ENCODE data around the gene TLCD1.

Gene TLCD1

GRCh38 chr17:28759256-28759865 is 33.3 kb upstream of the TLCD1 start:
- no peak overlapping the region for H3K9ac ChIP-seq (ENCODE audit: insufficient read length)
- no peak for DNase-seq (ENCODE audit: low read depth, low spot score)
- no peak overlapping the region for H3K27ac ChIP-seq

GRCh38 chr17:28758411-28759121 is 32.5 kb upstream of the TLCD1 start:
- no peak for TF ChIP-seq FOXP2 (optimal IDR thresholded peaks at IDR 0.05; ENCODE audit: control extremely low read depth, extremely low read length, insufficient read depth)
- TF ChIP-seq EZH2 (IDR thresholded peaks at IDR 0.05): no peak
- TF ChIP-seq POLR2AphosphoS5 (IDR thresholded peaks at IDR 0.05; ENCODE audit: borderline replicate concordance, low read depth, low read length): no peak
- no peaks in the 10 kb centered on the region for H3K9me3 ChIP-seq (ENCODE audit: low read depth, low read length)
- no peak overlapping the region for H3K9ac ChIP-seq (ENCODE audit: insufficient read length)
- H3K36me3 ChIP-seq (ENCODE audit: insufficient read depth, low read length): peaks cover 23% of the 10 kb centered on the region; the same call in 1 of the 2 replicates
- no peak overlapping the region for H3K27ac ChIP-seq
- H3K4me3 ChIP-seq: no peak overlapping the region
- DNase-seq (ENCODE audit: low read depth, low spot score): no peak

More at GRCh38 chr17:28759256-28759865, 33.3 kb upstream of the TLCD1 start:
- no peak overlapping the region for H3K4me3 ChIP-seq
- H3K9me3 ChIP-seq (ENCODE audit: low read depth, low read length): no peaks in the 10 kb centered on the region
- no peak for TF ChIP-seq EZH2 (IDR thresholded peaks at IDR 0.05)
- no peak for TF ChIP-seq FOXP2 (optimal IDR thresholded peaks at IDR 0.05; ENCODE audit: control extremely low read depth, extremely low read length, insufficient read depth)
- no peak for TF ChIP-seq POLR2AphosphoS5 (IDR thresholded peaks at IDR 0.05; ENCODE audit: borderline replicate concordance, low read depth, low read length)
- H3K36me3 ChIP-seq (ENCODE audit: insufficient read depth, low read length): peaks cover 23% of the 10 kb centered on the region; the same call in 1 of the 2 replicates

- Histone ChIP-seq H3K9me3 (ENCODE audit: low read depth, low read length) (no peaks in the 10 kb centered on the region), H3K9ac (ENCODE audit: insufficient read length) (no peak overlapping the region), H3K36me3 (ENCODE audit: insufficient read depth, low read length) (peaks cover 27% of the 10 kb centered on the region; the same call in 1 of the 2 replicates), H3K4me3 (no peak overlapping the region), H3K27ac (peak overlapping the region; percentile 49; the same call in 1 of the 2 replicates)
- TF ChIP-seq EZH2 (IDR thresholded peaks at IDR 0.05) (no peak), FOXP2 (optimal IDR thresholded peaks at IDR 0.05; ENCODE audit: control extremely low read depth, extremely low read length, insufficient read depth) (no peak), POLR2AphosphoS5 (IDR thresholded peaks at IDR 0.05; ENCODE audit: borderline replicate concordance, low read depth, low read length) (no peak)
- no peak for DNase-seq (ENCODE audit: low read depth, low spot score)
Observed at GRCh38 chr17:28756049-28756804, 30.2 kb upstream of the TLCD1 start.

- no peaks in the 10 kb centered on the region for H3K9me3 ChIP-seq (ENCODE audit: low read depth, low read length)
- no peak overlapping the region for H3K27ac ChIP-seq
- TF ChIP-seq EZH2 (IDR thresholded peaks at IDR 0.05) (no peak), FOXP2 (optimal IDR thresholded peaks at IDR 0.05; ENCODE audit: control extremely low read depth, extremely low read length, insufficient read depth) (no peak), POLR2AphosphoS5 (IDR thresholded peaks at IDR 0.05; ENCODE audit: borderline replicate concordance, low read depth, low read length) (no peak)
- no peak overlapping the region for H3K4me3 ChIP-seq
- no peak for DNase-seq (ENCODE audit: low read depth, low spot score)
- no peak overlapping the region for H3K9ac ChIP-seq (ENCODE audit: insufficient read length)
- peaks cover 32% of the 10 kb centered on the region for H3K36me3 ChIP-seq (ENCODE audit: insufficient read depth, low read length)
Observed at GRCh38 chr17:28755486-28755885, 29.5 kb upstream of the TLCD1 start.

DNA sequence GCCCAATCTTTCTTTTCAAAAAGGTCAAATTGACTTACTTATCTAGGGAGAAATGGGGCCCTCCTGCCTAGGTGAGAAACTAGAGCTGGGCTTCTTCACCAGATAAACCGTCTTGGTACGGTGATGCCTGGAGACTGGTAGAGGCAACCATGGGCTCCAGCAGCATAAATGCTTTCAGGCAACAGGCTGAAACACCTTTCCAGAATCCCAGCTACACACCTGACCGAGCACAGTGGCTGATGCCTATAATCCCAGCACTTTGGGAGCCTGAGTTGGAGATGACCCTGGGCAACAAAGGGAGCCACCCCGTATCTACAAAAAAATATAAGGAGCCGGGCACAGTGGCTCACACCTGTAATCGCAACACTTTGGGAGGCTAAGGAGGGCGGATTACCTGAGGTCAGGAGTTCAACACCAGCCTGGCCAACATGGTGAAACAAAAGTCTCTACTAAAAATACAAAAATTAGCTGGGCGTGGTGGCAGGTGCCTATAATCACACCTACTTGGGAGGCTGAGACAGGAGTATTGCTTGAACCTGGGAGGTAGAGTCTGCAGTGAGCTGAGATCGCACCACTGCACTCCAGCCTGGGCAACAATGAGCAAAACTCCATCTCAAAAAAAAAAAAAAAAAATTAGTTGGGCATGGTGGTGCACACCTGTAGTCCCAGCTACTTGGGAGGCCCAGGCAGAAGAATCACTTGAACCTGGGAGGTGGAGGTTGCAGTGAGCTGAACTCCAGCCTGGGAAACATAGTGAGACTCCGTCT is 25.8 kb upstream of the TLCD1 start:
- Histone ChIP-seq H3K36me3 (ENCODE audit: insufficient read depth, low read length) (peaks cover 50% of the 10 kb centered on the region), H3K9ac (ENCODE audit: insufficient read length) (no peak overlapping the region), H3K4me3 (no peak overlapping the region), H3K9me3 (ENCODE audit: low read depth, low read length) (no peaks in the 10 kb centered on the region), H3K27ac (no peak overlapping the region)
- TF ChIP-seq FOXP2 (optimal IDR thresholded peaks at IDR 0.05; ENCODE audit: control extremely low read depth, extremely low read length, insufficient read depth) (no peak), EZH2 (IDR thresholded peaks at IDR 0.05) (no peak), POLR2AphosphoS5 (IDR thresholded peaks at IDR 0.05; ENCODE audit: borderline replicate concordance, low read depth, low read length) (no peak)
- no peak for DNase-seq (ENCODE audit: low read depth, low spot score)

DNA sequence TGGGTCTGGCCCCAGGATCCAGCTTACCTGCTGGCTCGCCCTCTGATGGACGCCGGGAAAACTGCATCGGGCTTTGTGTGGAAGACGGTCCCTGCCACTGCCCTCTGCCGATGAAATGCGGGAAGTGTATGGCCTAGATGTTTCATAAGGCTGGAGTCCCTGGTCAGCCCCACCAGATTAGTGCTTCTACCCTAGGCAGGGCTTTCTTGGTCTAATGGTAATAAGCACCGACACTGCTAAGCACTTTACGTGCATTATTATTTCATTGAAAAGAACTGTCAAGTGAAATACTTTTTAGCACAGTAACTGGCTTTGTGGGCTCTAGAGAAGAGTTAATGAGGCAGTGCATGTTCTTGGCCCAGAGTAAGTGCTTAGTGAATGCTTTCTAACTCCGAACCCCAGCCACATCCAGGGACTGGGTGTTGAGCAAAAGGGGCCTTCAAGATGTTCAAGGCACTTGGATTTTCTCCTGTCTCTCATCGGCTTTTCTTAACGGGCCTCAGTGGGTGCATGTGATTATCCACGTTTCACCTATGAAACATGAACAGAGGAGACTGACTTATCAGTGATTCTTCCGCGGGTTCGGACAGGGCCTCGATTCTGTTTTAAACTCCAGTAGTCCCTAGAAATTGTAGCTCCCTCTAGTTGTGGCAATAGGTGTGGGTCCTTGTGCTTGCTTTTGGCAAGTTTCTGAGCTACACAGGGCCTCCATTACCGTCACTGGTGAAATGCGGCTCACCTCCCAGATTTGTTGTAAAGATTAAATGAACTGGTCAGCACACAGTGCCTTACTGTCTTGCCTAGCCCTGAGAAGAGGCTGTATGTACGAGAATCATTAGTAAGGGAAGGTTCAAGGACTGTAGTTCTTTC is 24.4 kb upstream of the TLCD1 start:
- H3K9ac ChIP-seq (ENCODE audit: insufficient read length): no peak overlapping the region
- no peak overlapping the region for H3K4me3 ChIP-seq
- peak overlapping the region; percentile 66 for H3K27ac ChIP-seq
- peaks cover 60% of the 10 kb centered on the region for H3K36me3 ChIP-seq (ENCODE audit: insufficient read depth, low read length)
- no peaks in the 10 kb centered on the region for H3K9me3 ChIP-seq (ENCODE audit: low read depth, low read length)
- DNase-seq (ENCODE audit: low read depth, low spot score): no peak
- TF ChIP-seq FOXP2 (optimal IDR thresholded peaks at IDR 0.05; ENCODE audit: control extremely low read depth, extremely low read length, insufficient read depth): no peak
- TF ChIP-seq POLR2AphosphoS5 (IDR thresholded peaks at IDR 0.05; ENCODE audit: borderline replicate concordance, low read depth, low read length): peak; percentile 21

- Histone ChIP-seq H3K9ac (ENCODE audit: insufficient read length) (no peak overlapping the region), H3K9me3 (ENCODE audit: low read depth, low read length) (no peaks in the 10 kb centered on the region), H3K36me3 (ENCODE audit: insufficient read depth, low read length) (peaks cover 60% of the 10 kb centered on the region), H3K4me3 (no peak overlapping the region), H3K27ac (0 out of 2 replicates have a peak overlapping the region, but pooled peaks have one; percentile 57)
- TF ChIP-seq EZH2 (IDR thresholded peaks at IDR 0.05) (no peak), FOXP2 (optimal IDR thresholded peaks at IDR 0.05; ENCODE audit: control extremely low read depth, extremely low read length, insufficient read depth) (no peak), POLR2AphosphoS5 (IDR thresholded peaks at IDR 0.05; ENCODE audit: borderline replicate concordance, low read depth, low read length) (no peak)
- DNase-seq (ENCODE audit: low read depth, low spot score): no peak
Observed at GRCh38 chr17:28749516-28750177, 23.6 kb upstream of the TLCD1 start.

Measured in SK-N-MC (cell line).